OCI-LY7 (cell line): ENCODE measurements around the gene RAD51B. TPM values are rescaled to one million over a fixed set of nuclear protein-coding genes. Genes with fewer than 3 reads are reported as not detected.

ENCODE experiments used
- BruUV-seq: library from RNA; stranded (reverse); fragments of 400-500 nt; replicated peaks from 2 replicates; lab custom pipeline; 2021; lab: Mats Ljungman, UMichigan
- CTCF ChIA-PET: fragments of 300-600 bp; sonication (Branson Sonifier 250); formaldehyde crosslinking; loops from one replicate; lab custom pipeline; 2022; ENCODE audit warnings: antibody characterized with exemption; ENCODE audit not compliant: unreplicated experiment; lab: Charles Lee
- POLR2A ChIA-PET: fragments of 300-600 bp; sonication (Branson Sonifier 250); formaldehyde crosslinking; loops from one replicate; lab custom pipeline; 2022; ENCODE audit warnings: antibody characterized with exemption; lab: Charles Lee
- DNase-seq: peaks from one replicate; pipeline ENCODE4 v3.0.0-alpha.2; 2015; ENCODE audit warnings: low spot score
- H2AFZ ChIP-seq: fragments of 200-600 bp; sonication (generic), shearing (Covaris generic); 2 replicates; pipeline ENCODE4 v1.6.1; 2014; ENCODE audit warnings: mild to moderate bottlenecking, antibody characterized with exemption, low read length, moderate library complexity
- H3K27ac ChIP-seq: fragments of 200-600 bp; sonication (generic); 2 replicates; pipeline ENCODE4 v1.5.1; 2014; ENCODE audit warnings: mixed run types, low read depth, mild to moderate bottlenecking, moderate library complexity, low read length, inconsistent platforms; ENCODE audit not compliant: poor library complexity, severe bottlenecking
- H3K36me3 ChIP-seq: fragments of 200-600 bp; sonication (generic); 2 replicates; pipeline ENCODE4 v1.6.1; 2014; ENCODE audit warnings: mild to moderate bottlenecking, antibody characterized with exemption, low read length, moderate library complexity, mixed read lengths; ENCODE audit not compliant: insufficient read depth
- H3K4me1 ChIP-seq: fragments of 200-600 bp; sonication (generic); 2 replicates; pipeline ENCODE4 v1.5.1; 2014; ENCODE audit warnings: mild to moderate bottlenecking, low read length; ENCODE audit not compliant: insufficient read depth, poor library complexity, severe bottlenecking
- H3K4me2 ChIP-seq: fragments of 200-600 bp; sonication (generic); 2 replicates; pipeline ENCODE4 v1.6.1; 2014; ENCODE audit warnings: mild to moderate bottlenecking, low read length
- H3K4me3 ChIP-seq: fragments of 200-600 bp; sonication (generic); 2 replicates; pipeline ENCODE4 v1.5.1; 2014; ENCODE audit warnings: mild to moderate bottlenecking, low read depth, low read length; ENCODE audit not compliant: poor library complexity, severe bottlenecking
- H3K79me2 ChIP-seq: fragments of 200-600 bp; sonication (generic); 2 replicates; pipeline ENCODE4 v1.6.1; 2016; ENCODE audit warnings: low read depth, mild to moderate bottlenecking, low read length, moderate library complexity, mixed read lengths; ENCODE audit not compliant: insufficient read depth
- H3K9me2 ChIP-seq: fragments of 200-600 bp; sonication (generic); 2 replicates; pipeline ENCODE4 v1.6.1; 2016; ENCODE audit warnings: mild to moderate bottlenecking, low read length, mixed read lengths; ENCODE audit not compliant: insufficient read depth
- H3K9me3 ChIP-seq: fragments of 200-600 bp; sonication (generic); 2 replicates; pipeline ENCODE4 v1.6.1; 2014; ENCODE audit warnings: mild to moderate bottlenecking, mixed run types, low read length, mixed read lengths
- H4K20me1 ChIP-seq: fragments of 200-600 bp; sonication (generic); 2 replicates; pipeline ENCODE4 v1.6.1; 2014; ENCODE audit warnings: mild to moderate bottlenecking, antibody characterized with exemption, low read length, moderate library complexity, mixed read lengths; ENCODE audit not compliant: insufficient read depth
- CTCF ChIP-seq: fragments of 200-600 bp; sonication (generic); conservative IDR thresholded peaks from 2 replicates; pipeline ENCODE4 v1.5.1; 2014; ENCODE audit warnings: mild to moderate bottlenecking, antibody characterized with exemption, low read length, moderate library complexity, mixed read lengths
- EZH2phosphoT487 ChIP-seq: fragments of 200-600 bp; sonication (generic); IDR thresholded peaks from 2 replicates; pipeline ENCODE4 v1.6.1; 2018; ENCODE audit warnings: low read depth, borderline replicate concordance, mild to moderate bottlenecking, mixed run types, antibody characterized with exemption, low read length, moderate library complexity, mixed read lengths
- intact Hi-C: fragments of 100-400 bp; cut with micrococcal nuclease; formaldehyde crosslinking; loops from one replicate; pipeline ENCODE4 v1.10.0; 2022; ENCODE audit not compliant: unreplicated experiment
- total RNA-seq, 2 experiments: library from RNA; depleted of rRNA in 1 of 2; stranded (reverse); fragments of >200 nt in 1 of 2; shearing (Covaris generic) in 1 of 2; gene quantifications; 2 replicates each; pipeline ENCODE4 v1.2.3, GENCODE V29; 2014 to 2022

The RAD51B gene
- total RNA-seq, 2 experiments from 2014 or later = 41.4 to 89.9 TPM

GRCh38 chr14:68245146-68246073 is 425.8 kb downstream of the RAD51B start:
- BruUV-seq = no TSS peak
- Histone ChIP-seq H3K4me1 (peaks cover 35% of the 10 kb centered on the region), H2AFZ (no peak overlapping the region), H3K4me3 (no peak overlapping the region), H3K4me2 (no peak overlapping the region), H3K79me2 (no peaks in the 10 kb centered on the region), H3K27ac (no peak overlapping the region), H4K20me1 (no peaks in the 10 kb centered on the region), H3K9me3 (no peaks in the 10 kb centered on the region), H3K36me3 (no peaks in the 10 kb centered on the region), H3K9me2 (no peaks in the 10 kb centered on the region)
- intact Hi-C loops = no loop called here
- CTCF ChIA-PET = no interaction called here
- DNase-seq = no peak
- TF ChIP-seq EZH2phosphoT487 (no peak), CTCF (no peak)
- POLR2A ChIA-PET = interaction anchor here (0.6 to 1.7 kb wide), 5 partner anchors 17 to 171 kb away, joined by 3 to 5 read pairs (median 3); no protein-coding TSS in a partner anchor

- Histone ChIP-seq H3K4me1 (peaks cover 43% of the 10 kb centered on the region), H3K36me3 (no peaks in the 10 kb centered on the region), H3K4me3 (no peak overlapping the region), H3K79me2 (no peaks in the 10 kb centered on the region), H4K20me1 (no peaks in the 10 kb centered on the region), H3K9me3 (no peaks in the 10 kb centered on the region), H3K9me2 (no peaks in the 10 kb centered on the region), H3K4me2 (no peak overlapping the region), H3K27ac (no peak overlapping the region), H2AFZ (no peak overlapping the region)
- TF ChIP-seq EZH2phosphoT487 (no peak), CTCF (no peak)
- no peak for DNase-seq
- no TSS peak for BruUV-seq
- intact Hi-C loops = no loop called here
- ChIA-PET CTCF (interaction anchor here (0.6 to 1.1 kb wide), 2 partner anchors 543 to 574 kb away, joined by 3 read pairs; no protein-coding TSS in a partner anchor), POLR2A (interaction anchor here (0.6 to 1.7 kb wide), 3 partner anchors 18 to 129 kb away, joined by 3 to 5 read pairs (median 3); no protein-coding TSS in a partner anchor)
Measured at GRCh38 chr14:68246074-68246785, 426.7 kb downstream of the RAD51B start.
